GM21526 (cell line): Measurements from ENCODE around the gene PPP2R3A.
A peak's percentile ranks its signal among the peaks of the same experiment; 100 is the strongest.
"Not testable (repeated sequence)": the region's sequence is repeated elsewhere in the genome, so short reads cannot be mapped to it uniquely, and the experiment has no call there.

Experiments used
- ATAC-seq: cut with Tn5 transposase; IDR thresholded peaks from one replicate; pipeline ENCODE4 v1.9.1; 2021; ENCODE audit warnings: moderate library complexity; ENCODE audit not compliant: unreplicated experiment, low FRiP score

The PPP2R3A gene

GRCh38 chr3:136078421-136079364, 113.2 kb downstream of the PPP2R3A start:
- ATAC-seq: no peak

GRCh38 chr3:136083641-136084382, 118.3 kb downstream of the PPP2R3A start:
- not testable (repeated sequence) for ATAC-seq

- not testable (repeated sequence) for ATAC-seq
Measured at GRCh38 chr3:136085067-136085466, 119.5 kb downstream of the PPP2R3A start.

DNA sequence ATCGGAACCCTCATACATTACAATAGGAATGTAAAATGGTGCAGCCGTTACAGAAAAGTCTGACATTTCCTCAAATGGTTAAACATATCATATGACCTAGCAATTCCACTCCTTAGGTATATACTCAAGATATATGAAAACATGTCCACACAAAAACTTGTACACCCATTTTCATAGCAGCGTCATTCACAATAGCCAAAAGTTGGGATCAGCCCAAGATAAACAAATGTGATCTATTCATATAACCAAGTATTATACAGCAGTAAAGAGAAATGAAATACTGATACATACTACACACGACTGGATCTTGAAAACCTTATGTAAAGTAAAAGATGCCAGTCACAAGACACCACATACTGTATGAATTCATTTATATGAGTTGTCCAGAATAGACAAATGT, 128.2 kb downstream of the PPP2R3A start:
- ATAC-seq: no peak

- ATAC-seq: no peak
Measured at GRCh38 chr3:136105044-136105443, 139.5 kb downstream of the PPP2R3A start.

DNA sequence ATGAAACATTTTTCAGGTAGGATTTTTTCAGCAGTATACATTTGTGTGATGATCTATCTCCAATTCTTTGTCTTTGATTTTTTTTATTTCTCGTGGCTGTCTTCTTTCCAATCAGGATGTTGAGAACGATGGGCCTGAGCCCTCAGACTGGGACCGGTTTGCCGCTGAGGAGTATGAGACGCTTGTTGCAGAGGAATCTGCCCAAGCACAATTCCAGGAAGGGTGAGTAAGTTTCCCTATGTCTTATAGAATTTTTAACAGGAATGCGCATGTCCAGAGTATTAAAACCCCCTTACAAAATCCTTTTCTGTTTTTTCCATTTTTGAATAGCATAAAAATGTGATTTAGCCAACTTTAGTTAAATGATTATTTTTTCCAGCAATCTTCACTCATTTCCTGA, 140.6 kb downstream of the PPP2R3A start:
- no peak for ATAC-seq

DNA sequence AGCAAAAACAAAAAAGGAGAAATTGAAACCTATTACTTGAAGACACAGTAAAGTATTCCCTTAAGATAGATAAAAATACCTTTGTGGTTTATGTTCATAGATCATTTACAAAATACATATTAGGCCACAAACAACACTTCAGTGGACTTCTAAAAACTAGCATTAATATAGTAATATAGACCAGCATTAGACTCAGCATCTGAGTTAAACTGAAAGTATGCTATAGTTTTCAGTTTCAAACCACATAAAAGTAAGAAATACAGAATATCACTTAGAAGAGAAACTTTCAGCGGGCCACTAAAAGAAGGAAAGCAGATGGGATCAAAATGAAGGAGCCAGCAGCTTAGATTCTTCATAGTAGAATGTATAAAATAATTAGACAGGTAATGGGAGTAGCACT, 144.0 kb downstream of the PPP2R3A start:
- peak; percentile 96 for ATAC-seq

DNA sequence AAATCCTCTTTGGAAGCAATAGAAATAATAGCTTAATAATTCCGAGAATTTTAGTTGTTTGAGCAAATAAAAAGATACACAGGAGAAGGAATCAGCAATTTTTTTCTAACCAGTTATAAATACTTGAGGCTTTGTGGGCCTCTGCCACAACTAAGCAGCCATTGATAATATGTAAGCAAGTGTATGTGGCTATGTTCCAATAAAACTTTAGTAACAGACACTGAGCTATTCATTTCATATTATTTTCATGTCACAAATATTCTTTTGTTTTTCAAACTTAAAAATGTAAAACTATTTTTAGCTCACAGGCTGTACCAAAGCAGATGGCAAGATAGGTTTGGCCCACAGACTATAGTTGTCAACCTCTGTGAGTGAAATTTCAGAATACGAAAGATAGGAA, 145.0 kb downstream of the PPP2R3A start:
- ATAC-seq: no peak

- ATAC-seq: no peak
Measured at GRCh38 chr3:136114421-136114820, 148.9 kb downstream of the PPP2R3A start.

DNA sequence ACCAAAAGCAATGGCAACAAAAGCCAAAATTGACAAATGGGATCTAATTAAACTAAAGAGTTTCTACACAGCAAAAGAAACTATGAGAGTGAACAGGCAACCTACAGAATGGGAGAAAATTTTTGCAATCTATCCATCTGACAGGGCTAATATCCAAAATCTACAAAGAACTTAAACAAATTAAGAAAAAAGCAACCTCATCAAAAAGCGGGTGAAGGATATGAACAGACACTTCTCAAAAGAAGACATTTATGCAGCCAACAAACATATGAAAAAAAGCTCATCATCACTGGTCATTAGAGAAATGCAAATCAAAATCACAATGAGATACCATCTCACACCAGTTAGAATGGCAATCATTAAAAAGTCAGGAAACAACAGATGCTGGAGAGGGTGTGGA, 153.8 kb downstream of the PPP2R3A start:
- not testable (repeated sequence) for ATAC-seq

GRCh38 chr3:136119783-136120182, 154.3 kb downstream of the PPP2R3A start:
- not testable (repeated sequence) for ATAC-seq

DNA sequence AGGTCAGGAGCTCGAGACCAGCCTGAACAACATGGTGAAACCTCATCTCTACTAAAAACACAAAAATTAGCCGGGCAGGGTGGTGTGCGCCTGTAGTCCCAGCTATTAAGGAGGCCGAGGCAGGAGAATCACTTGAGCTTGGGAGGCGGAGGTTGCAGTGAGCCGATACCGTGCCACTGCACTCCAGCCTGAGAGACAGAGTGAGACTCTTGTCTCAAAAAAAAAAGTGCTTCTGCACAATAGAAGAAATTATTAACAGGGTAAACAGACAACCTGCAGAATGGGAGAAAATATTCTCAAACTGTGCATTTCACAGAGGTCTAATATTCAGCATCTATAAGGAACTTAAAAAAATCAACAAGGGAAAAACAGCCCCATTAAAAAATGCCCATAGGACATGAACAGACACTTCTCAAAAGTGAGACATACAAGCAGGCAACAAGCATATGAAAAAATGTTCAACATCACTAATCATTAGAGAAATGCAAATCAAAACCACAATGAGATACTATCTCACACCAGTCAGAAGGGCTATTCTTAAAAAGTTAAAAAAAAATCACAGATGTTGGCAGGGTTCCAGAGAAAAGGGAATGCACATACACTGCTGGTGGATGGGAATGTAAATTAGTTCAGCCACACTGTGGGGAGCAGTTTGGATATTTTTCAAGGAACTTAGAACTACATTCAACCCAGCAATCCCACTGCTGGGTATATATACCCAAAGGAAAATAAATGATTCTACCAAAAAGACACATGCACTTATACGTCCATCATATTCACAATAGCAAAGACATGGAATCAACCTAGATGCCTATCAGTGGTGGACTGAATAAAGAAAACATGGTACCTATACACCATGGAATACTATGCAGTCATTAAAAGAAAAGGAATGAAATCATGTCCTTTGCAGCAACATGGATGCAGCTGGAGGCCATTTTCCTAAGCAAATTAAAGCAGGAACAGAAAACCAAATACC, 155.1 kb downstream of the PPP2R3A start:
- peak; percentile 71 for ATAC-seq

GRCh38 chr3:136122006-136122405, 156.5 kb downstream of the PPP2R3A start:
- no peak for ATAC-seq

GRCh38 chr3:136131647-136132046, 166.1 kb downstream of the PPP2R3A start:
- ATAC-seq: not testable (repeated sequence)

DNA sequence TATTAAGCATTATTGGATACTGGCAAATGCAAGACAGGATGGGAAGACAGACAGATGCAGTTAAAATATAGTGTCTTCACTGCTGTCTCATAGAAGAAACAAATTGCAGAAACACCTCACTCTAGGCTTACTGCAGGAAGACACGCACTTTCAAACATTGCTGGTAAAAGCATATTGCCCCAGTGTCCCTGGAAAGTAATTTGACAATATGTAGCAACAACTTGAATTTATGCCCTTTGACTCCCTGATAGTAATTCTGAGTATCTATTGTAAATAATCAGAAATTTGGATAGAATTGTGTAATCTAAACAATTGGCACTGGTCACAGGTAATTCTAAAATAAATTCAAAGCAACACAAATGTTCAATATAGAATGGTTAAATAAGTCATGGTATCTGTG, 168.6 kb downstream of the PPP2R3A start:
- no peak for ATAC-seq

DNA sequence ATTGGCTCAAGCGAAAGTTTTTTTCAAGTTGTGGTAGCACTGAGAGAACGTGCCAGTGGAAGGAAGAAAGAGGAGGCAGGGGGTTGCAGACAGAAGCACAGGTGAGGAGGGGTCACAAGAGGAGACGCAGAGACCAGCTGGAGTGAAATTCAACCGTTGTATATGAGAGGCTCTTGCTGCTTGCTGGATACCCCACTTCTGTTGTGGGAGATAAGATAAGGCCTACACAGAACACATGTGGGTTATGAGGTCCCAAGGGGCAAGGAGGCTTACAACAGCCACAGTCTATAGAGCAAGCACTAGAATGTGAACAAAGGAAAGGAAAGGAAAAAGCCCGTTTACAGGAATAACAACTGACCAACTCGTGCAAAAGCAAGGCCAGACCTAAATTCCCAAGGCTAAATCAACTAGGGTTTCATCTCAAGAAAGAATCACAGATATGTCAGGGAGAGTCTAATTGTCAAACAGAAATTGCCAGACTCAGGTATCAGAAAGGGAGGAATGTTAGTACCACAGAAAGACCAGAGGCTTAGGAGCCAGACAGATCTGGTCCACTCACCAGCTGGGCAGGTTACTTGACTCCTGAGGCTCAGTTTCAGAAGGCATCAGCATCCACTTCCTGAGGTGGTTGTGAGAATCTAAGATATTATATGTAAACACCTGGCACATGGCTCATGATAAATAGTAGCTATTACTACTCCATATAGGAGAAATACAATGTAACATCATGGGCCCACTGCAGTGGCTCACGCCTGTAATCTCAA, 169.7 kb downstream of the PPP2R3A start:
- ATAC-seq: no peak

- no peak for ATAC-seq
Measured at GRCh38 chr3:136136454-136136853, 170.9 kb downstream of the PPP2R3A start.

DNA sequence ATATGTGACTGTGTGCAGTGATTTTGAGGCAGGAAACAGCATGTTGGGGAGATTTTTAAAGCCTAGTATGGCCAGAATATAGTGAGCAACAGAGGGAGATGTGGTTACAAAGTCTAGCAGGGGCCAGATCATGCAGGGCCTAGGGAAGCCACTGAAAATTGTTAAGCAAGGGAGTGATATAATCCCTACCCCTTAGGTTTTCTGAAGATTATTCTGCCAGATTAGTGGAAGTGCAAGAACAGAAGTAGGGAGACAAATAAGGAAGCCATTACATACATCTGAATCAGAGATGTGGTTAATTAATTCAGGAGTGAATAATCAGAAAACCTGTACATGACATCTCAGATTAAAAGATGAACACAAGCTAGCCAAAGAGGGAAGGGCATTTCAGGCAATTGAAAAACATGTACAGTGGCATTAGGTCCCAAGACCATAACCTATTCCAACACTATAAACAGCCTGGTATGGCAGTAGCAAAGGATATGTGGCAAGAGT, 175.8 kb downstream of the PPP2R3A start:
- ATAC-seq: no peak

- no peak for ATAC-seq
Measured at GRCh38 chr3:136141891-136142290, 176.4 kb downstream of the PPP2R3A start.
